Gastroesophageal sphincter (tissue), 3 donors: Measurements from ENCODE around the gene LMX1B.

ENCODE experiments used
- CTCF ChIP-seq, 4 experiments: fragments of 200-600 bp in 2 of 4; fragments of 450-650 bp in 2 of 4; sonication (generic) in 1 of 4; IDR thresholded peaks; one replicate each; pipeline ENCODE4 v1.5.1; 2017 to 2019; ENCODE audit warnings: antibody characterized with exemption in 4 of 4, mild to moderate bottlenecking in 2 of 4, moderate library complexity in 2 of 4
- EP300 ChIP-seq: sonication (generic); formaldehyde crosslinking; IDR thresholded peaks from one replicate; pipeline ENCODE4 v1.6.1; 2017; ENCODE audit warnings: antibody characterized with exemption, mild to moderate bottlenecking
- POLR2A ChIP-seq, 2 donors: fragments of 450-650 bp; IDR thresholded peaks; one replicate each; pipeline ENCODE4 v1.6.1; 2017; ENCODE audit warnings: antibody characterized with exemption in 2 of 2, mild to moderate bottlenecking in 2 of 2, moderate library complexity in 1 of 2
- POLR2AphosphoS5 ChIP-seq: sonication (generic); formaldehyde crosslinking; IDR thresholded peaks from one replicate; pipeline ENCODE4 v1.6.1; 2017; ENCODE audit warnings: antibody characterized with exemption

- TF ChIP-seq CTCF (IDR thresholded peaks at IDR 0.05): no peak
- TF ChIP-seq POLR2AphosphoS5: no peak
- TF ChIP-seq POLR2A (IDR thresholded peaks at IDR 0.05): no peak
- no peak for TF ChIP-seq EP300
These were observed 23.5 kb downstream of the LMX1B start for GRCh38 chr9:126636983-126637798.
